GM12878 (cell line): ENCODE measurements around the gene PHF20. TPM values are rescaled to one million over a fixed set of nuclear protein-coding genes. Genes with fewer than 3 reads are reported as not detected.

Source experiments
- BACH1 ChIP-seq: fragments of 450-650 bp; IDR thresholded peaks from 2 replicates; pipeline ENCODE4 v1.6.1; 2017; ENCODE audit warnings: mild to moderate bottlenecking, borderline replicate concordance
- BHLHE40 ChIP-seq, 2 experiments: fragments of 450-650 bp in 1 of 2; IDR thresholded peaks; 2 replicates each; pipeline ENCODE4 v1.6.1; 2011 to 2017; ENCODE audit warnings: low read depth in 2 of 2, borderline replicate concordance in 1 of 2, improper control_type of control experiment in 1 of 2, low read length in 1 of 2, mild to moderate bottlenecking in 1 of 2
- CTCF ChIP-seq, 3 experiments: IDR thresholded peaks in 2 of 3; conservative IDR thresholded peaks in 1 of 3; 2 replicates each; pipeline ENCODE4 v1.5.1; 2011; ENCODE audit warnings: low read depth in 3 of 3, low read length in 3 of 3, mild to moderate bottlenecking in 3 of 3, control low read depth in 2 of 3, moderate library complexity in 2 of 3, inconsistent platforms in 1 of 3, mixed read lengths in 1 of 3; ENCODE audit not compliant: control insufficient read depth in 2 of 3, insufficient read depth in 1 of 3; ENCODE audit errors: extremely low read depth in 1 of 3
- GATAD2B ChIP-seq: fragments of 450-650 bp; conservative IDR thresholded peaks from 2 replicates; pipeline ENCODE4 v1.6.1; 2017; ENCODE audit warnings: low read depth, mild to moderate bottlenecking, moderate library complexity
- HDGF ChIP-seq: fragments of 450-650 bp; IDR thresholded peaks from 2 replicates; pipeline ENCODE4 v1.6.1; 2016; ENCODE audit warnings: antibody characterized with exemption
- JUND ChIP-seq: IDR thresholded peaks from 2 replicates; pipeline ENCODE4 v1.6.1; 2012; ENCODE audit warnings: low read depth, mild to moderate bottlenecking, low read length, improper control_type of control experiment, moderate library complexity
- SKIL ChIP-seq: fragments of 450-650 bp; IDR thresholded peaks from 2 replicates; pipeline ENCODE4 v1.6.1; 2017; ENCODE audit warnings: mild to moderate bottlenecking, low read depth, inconsistent platforms; ENCODE audit not compliant: poor library complexity, severe bottlenecking
- STAT1 ChIP-seq: fragments of 450-650 bp; conservative IDR thresholded peaks from 2 replicates; pipeline ENCODE4 v1.6.1; 2014; ENCODE audit warnings: antibody characterized with exemption, mild to moderate bottlenecking
- TAF1 ChIP-seq: IDR thresholded peaks from 2 replicates; pipeline ENCODE4 v1.6.1; 2011; ENCODE audit warnings: mild to moderate bottlenecking, low read depth, low read length, borderline replicate concordance
- TCF12 ChIP-seq: IDR thresholded peaks from 2 replicates; pipeline ENCODE4 v1.6.1; 2011; ENCODE audit warnings: low read depth, mild to moderate bottlenecking, low read length
- ZNF622 ChIP-seq: fragments of 450-650 bp; IDR thresholded peaks from 2 replicates; pipeline ENCODE4 v1.6.1; 2017; ENCODE audit warnings: mild to moderate bottlenecking, inconsistent platforms
- polyA plus RNA-seq, 11 experiments: library from polyadenylated mRNA; depleted of rRNA in 4 of 11; unstranded in 6 of 11; stranded (reverse) in 5 of 11; fragments of >200 nt; fragmentation: Nextera tagmentation in 4 of 11; fragmentation: Illumina TruSeq in 1 of 11; extraction: Ambion mirVana in 4 of 11; extraction: Trizol in 1 of 11; gene quantifications; 1 replicate in 1 of 11; 2 replicates in 10 of 11; pipeline versions ENCODE4 v1.2.1 to v1.2.3, GENCODE V29; 2011 to 2016; ENCODE audit warnings: inconsistent platforms in 2 of 11, missing spikeins in 2 of 11, low read depth in 1 of 11
- total RNA-seq, 4 experiments: library from RNA; depleted of rRNA in 3 of 4; stranded (reverse); fragments of >200 nt in 3 of 4; fragmentation: Illumina TruSeq in 1 of 4; extraction: Trizol in 1 of 4; gene quantifications; 2 replicates each; pipeline versions ENCODE4 v1.2.1 to v1.2.3, GENCODE V29; 2013 to 2021
- TF ChIP-seq, protein P1 (sequence below): fragments of 450-650 bp; IDR thresholded peaks from 2 replicates; pipeline ENCODE4 v1.6.1; 2018; ENCODE audit warnings: borderline replicate concordance, mild to moderate bottlenecking; ENCODE audit not compliant: partially characterized antibody

The PHF20 gene
- total and polyA plus RNA-seq, 10 of the 15 experiments (the other 5 are each of a cell fraction or from before 2014, with no cell fraction given): 31.6 to 91.2 (median 46.8) TPM

GRCh38 chr20:35767683-35768481 lies 3.9 kb upstream of the PHF20 start (continued):
- TF ChIP-seq BHLHE40 (IDR thresholded peaks at IDR 0.05; ENCODE audit: borderline replicate concordance in 1 of 2, low read depth in 2 of 2, low read length in 1 of 2) (peak in 1 of 2 experiments; percentile 42; a peak in 1 of 4 replicates), CTCF (IDR thresholded peaks at IDR 0.05 in 2 of 3, conservative IDR thresholded peaks at IDR 0.05 in 1 of 3; ENCODE audit: control insufficient read depth in 2 of 3, extremely low read depth in 1 of 3, insufficient read depth in 1 of 3, low read depth in 3 of 3, low read length in 3 of 3) (no peak), GATAD2B (peak; percentile 91; the same call in 1 of the 2 replicates), TCF12 (peak; percentile 77), STAT1 (no peak), ZNF622 (no peak), BACH1 (peak; percentile 51; the same call in 1 of the 2 replicates), HDGF (peak; percentile 83; the same call in 1 of the 2 replicates), SKIL (peak; percentile 31), TAF1 (peak; percentile 77), JUND (no peak)
- TF ChIP-seq, protein P1, sequence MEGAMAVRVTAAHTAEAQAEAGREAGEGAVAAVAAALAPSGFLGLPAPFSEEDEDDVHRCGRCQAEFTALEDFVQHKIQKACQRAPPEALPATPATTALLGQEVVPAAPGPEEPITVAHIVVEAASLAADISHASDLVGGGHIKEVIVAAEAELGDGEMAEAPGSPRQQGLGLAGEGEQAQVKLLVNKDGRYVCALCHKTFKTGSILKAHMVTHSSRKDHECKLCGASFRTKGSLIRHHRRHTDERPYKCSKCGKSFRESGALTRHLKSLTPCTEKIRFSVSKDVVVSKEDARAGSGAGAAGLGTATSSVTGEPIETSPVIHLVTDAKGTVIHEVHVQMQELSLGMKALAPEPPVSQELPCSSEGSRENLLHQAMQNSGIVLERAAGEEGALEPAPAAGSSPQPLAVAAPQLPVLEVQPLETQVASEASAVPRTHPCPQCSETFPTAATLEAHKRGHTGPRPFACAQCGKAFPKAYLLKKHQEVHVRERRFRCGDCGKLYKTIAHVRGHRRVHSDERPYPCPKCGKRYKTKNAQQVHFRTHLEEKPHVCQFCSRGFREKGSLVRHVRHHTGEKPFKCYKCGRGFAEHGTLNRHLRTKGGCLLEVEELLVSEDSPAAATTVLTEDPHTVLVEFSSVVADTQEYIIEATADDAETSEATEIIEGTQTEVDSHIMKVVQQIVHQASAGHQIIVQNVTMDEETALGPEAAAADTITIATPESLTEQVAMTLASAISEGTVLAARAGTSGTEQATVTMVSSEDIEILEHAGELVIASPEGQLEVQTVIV: peak; percentile 23
